Stimulated activated CD8-positive, alpha-beta memory T cell treated with anti-CD3 and anti-CD28 coated beads, Interleukin-12 subunit alpha, Interleukin-12 subunit beta, amount 100 ng/mL, for 1 hour (primary cell): ENCODE measurements around the gene USH1C.

Experiments used
- DNase-seq: peaks from one replicate; pipeline ENCODE4 v3.0.0-alpha.2; 2020; ENCODE audit warnings: low read depth

Gene USH1C

DNA sequence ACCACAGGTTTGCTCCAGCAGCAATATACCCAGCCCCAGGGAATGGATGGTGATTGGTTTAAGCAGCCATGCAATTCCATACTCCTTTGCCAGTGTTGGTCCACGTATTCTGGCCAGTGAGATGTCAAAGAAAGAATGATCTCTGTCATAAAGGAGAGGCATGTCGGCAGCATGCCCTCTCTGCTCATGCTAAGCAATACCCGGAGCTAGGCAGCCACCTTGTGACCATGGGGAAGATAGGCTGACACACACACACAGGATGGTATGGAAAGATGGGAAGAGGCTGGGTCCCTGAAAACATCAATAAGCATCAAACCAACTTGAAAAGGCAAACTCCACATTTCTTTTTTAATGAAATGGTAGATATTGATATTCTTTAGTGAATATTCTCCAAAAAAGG lies 72.7 kb downstream of the USH1C start:
- no peak for DNase-seq

GRCh38 chr11:17469998-17470397 lies 74.2 kb downstream of the USH1C start:
- DNase-seq, result no peak

GRCh38 chr11:17468122-17468521 lies 76.1 kb downstream of the USH1C start:
- DNase-seq, result no peak

DNA sequence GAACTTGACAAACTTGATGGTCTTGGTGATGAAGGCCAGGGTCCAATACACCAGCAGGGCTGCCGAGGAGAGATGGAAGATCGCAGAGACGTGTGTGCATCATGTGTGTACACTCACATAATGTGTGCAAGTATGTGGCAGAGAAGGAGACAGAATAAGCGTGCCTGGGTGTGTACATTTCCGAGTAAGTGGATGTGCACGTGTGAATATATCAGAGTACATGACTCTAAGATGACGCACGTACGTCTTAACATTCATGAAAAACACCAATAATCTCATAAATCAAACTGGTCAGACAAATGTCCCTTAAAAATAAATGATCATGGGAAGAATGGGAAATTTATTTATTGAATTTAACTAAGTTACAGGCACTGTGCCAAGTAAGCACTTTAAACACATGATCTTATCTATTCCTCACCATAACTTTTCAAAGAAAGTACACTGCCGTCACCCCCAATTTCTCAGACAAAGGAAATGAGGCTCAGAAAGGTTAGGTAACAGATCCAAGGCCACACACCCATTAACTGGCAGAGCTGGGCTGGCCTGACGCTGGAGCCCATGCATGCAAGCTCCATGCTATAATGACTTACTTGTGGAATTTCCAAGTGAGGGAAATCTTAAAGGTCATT lies 80.6 kb downstream of the USH1C start:
- no peak for DNase-seq

- DNase-seq, result no peak
Measured at GRCh38 chr11:17462940-17463339, 81.3 kb downstream of the USH1C start.

DNA sequence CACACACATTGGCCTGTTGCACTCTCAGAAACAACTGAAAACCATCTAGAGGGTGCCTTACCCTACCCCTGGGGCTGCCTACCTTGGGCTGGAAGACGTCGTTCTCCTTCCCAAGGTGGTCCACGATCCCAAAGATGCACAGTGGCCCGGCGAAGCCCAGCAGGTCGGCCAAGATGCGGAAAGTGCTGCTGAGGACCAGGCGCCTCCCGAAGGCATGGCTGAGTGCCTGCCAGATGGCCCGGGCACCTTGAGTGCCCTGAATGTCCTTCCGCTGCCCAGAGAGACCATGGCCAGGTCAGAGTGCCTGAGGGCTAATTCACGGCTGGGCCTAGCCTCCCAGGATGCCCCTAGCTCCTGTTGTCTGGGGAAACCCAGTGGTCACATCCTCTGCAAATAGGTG lies 83.8 kb downstream of the USH1C start:
- DNase-seq, result no peak

DNA sequence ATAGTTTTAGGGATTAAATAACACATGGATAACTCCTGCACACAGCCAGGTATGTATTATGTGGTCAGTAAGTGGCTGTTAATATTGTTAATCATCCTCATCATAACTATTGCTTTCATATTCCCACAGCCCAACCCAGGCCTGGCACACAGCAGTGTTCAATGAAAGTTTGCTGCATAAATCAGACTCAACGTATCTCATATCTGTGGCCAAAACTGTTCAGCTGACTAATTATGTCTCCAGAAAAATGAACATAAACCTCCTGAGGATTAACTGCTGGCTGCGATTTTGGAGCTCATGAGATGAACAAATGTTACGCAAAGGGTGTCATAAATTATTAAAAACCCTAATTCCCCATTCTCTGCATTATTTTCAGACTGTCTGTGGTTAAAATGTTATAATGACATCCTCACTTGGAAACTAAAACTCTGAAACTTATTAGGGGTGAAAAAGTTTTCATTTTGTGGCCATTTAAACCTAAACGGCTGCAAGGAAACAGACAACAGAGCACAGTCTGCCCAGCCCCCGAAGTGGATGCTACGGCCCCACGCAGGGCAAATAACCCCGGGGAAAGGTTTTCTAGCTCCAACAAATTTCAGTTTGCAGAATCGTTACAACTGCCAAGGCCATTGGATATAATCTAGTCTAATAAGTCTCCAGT lies 84.8 kb downstream of the USH1C start:
- DNase-seq, result no peak

DNA sequence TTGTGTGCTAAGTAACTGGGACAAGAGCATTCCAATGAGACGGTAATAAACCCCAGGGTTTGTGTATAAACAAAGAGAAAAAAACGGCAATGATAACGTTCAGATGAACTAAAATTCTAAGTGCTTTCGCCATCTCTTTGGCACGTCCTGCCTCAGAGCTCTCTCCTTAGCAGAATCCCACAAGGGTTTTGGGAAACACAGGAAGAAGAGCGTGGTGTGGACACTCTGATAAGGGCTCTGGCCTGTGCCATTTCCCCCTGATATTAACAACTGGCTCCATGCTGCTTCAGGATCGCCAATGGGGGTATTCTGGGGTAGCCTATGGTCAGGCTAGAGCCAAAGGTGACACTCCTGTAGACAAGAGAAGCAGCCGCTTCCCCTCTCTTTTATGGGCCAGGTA lies 85.9 kb downstream of the USH1C start:
- no peak for DNase-seq

GRCh38 chr11:17457396-17458173 lies 86.6 kb downstream of the USH1C start:
- no peak for DNase-seq

GRCh38 chr11:17452668-17453067 lies 91.5 kb downstream of the USH1C start:
- no peak for DNase-seq

DNA sequence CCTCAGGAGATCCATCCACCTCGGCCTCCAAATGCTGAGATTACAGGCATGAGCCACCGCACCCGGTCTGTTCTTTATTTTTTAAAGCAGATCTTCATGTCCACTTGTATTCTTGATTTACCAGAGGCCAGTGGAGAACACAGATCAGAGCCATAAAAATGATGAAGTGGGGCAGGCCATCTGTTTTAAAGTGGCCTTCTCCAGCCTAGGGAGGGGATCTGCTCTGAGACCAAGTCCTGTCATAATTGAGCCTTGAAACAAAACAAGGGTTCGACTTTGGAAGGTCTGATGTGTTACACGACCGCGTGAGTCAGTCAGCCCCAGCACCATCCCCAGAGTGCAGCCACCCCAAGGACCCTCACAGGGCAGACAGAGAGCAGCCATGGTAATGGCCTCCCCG lies 95.1 kb downstream of the USH1C start:
- no peak for DNase-seq

- no peak for DNase-seq
Measured at GRCh38 chr11:17446482-17446881, 97.7 kb downstream of the USH1C start.

DNA sequence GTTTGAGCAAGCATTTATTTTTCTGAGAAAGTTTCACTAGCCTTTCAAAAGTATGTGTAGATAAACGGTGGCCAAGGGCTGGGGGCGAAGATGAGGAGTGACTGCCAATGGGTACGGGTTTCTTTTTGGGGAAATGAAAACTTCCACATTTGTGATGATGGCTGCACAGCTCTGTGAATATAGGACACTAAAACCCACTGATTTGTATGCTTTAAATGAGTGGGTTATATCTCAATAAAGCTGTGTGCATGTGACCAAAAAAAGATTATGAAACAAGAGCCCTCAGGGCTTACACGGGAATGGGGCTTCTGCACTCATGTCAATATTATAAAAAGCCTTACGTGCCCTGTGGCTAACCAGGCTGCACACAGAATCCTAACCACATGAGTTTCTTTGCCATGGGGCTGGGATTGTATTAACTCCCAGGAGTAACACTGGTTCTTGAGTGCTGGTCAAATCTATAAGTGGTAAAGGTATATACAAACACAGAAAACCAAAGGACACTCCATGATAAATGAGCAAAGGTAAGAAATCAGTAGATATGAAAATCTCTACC lies 98.9 kb downstream of the USH1C start:
- no peak for DNase-seq

GRCh38 chr11:17443926-17444690 lies 100.1 kb downstream of the USH1C start:
- DNase-seq, result no peak
